DOHH2 (cell line): ENCODE data around the gene SMARCA4.

Source experiments
- H3F3A ChIP-seq: fragments of 200-600 bp; sonication (generic), shearing (Covaris generic); 2 replicates; pipeline ENCODE4 v1.6.0; 2016; ENCODE audit warnings: antibody characterized with exemption, mild to moderate bottlenecking; ENCODE audit not compliant: control insufficient read depth, insufficient read depth
- H3K27ac ChIP-seq: fragments of 200-600 bp; sonication (generic); 2 replicates; pipeline ENCODE4 v1.5.1; 2014; ENCODE audit warnings: low read depth, mild to moderate bottlenecking, low read length, moderate library complexity
- H3K27me3 ChIP-seq: fragments of 200-600 bp; sonication (generic); 2 replicates; pipeline ENCODE4 v1.6.1; 2014; ENCODE audit warnings: mild to moderate bottlenecking, low read length, mixed read lengths; ENCODE audit not compliant: control insufficient read depth
- H3K36me3 ChIP-seq: fragments of 200-600 bp; sonication (generic); 2 replicates; pipeline ENCODE4 v1.6.1; 2014; ENCODE audit warnings: mild to moderate bottlenecking, low read length, moderate library complexity, mixed read lengths; ENCODE audit not compliant: control insufficient read depth
- H3K4me1 ChIP-seq: fragments of 200-600 bp; sonication (generic); 2 replicates; pipeline ENCODE4 v1.6.1; 2014; ENCODE audit warnings: mild to moderate bottlenecking, low read length, mixed read lengths; ENCODE audit not compliant: control insufficient read depth
- H3K4me2 ChIP-seq: fragments of 200-600 bp; sonication (generic); 2 replicates; pipeline ENCODE4 v1.6.0; 2014; ENCODE audit warnings: mild to moderate bottlenecking, low read length, moderate library complexity
- H3K4me3 ChIP-seq: fragments of 200-600 bp; sonication (generic); 2 replicates; pipeline ENCODE4 v1.5.1; 2014; ENCODE audit warnings: mild to moderate bottlenecking, low read length, mixed read lengths
- H3K79me2 ChIP-seq: fragments of 200-600 bp; sonication (generic); 2 replicates; pipeline ENCODE4 v1.6.1; 2014; ENCODE audit warnings: mild to moderate bottlenecking, low read length, mixed read lengths; ENCODE audit not compliant: control insufficient read depth
- H3K9me2 ChIP-seq: fragments of 200-600 bp; sonication (generic); replicated peaks from 2 replicates; pipeline ENCODE4 v1.6.1; 2014; ENCODE audit warnings: mild to moderate bottlenecking, low read length, mixed read lengths; ENCODE audit not compliant: control insufficient read depth
- H3K9me3 ChIP-seq: fragments of 200-600 bp; sonication (generic); 2 replicates; pipeline ENCODE4 v1.6.1; 2014; ENCODE audit warnings: antibody characterized with exemption, low read length, mixed read lengths; ENCODE audit not compliant: control insufficient read depth, insufficient read depth
- H4K20me1 ChIP-seq: fragments of 200-600 bp; sonication (generic); 2 replicates; pipeline ENCODE4 v1.6.0; 2014; ENCODE audit warnings: low read depth, mild to moderate bottlenecking, antibody characterized with exemption, low read length, moderate library complexity; ENCODE audit not compliant: control insufficient read depth, insufficient read depth
- CTCF ChIP-seq: fragments of 200-600 bp; sonication (generic); IDR thresholded peaks from one replicate; pipeline ENCODE4 v1.5.1; 2014; ENCODE audit warnings: antibody characterized with exemption, mild to moderate bottlenecking, low read depth, low read length; ENCODE audit not compliant: poor library complexity, severe bottlenecking
- EZH2phosphoT487 ChIP-seq: fragments of 200-600 bp; sonication (generic); IDR thresholded peaks from 2 replicates; pipeline ENCODE4 v1.6.1; 2017; ENCODE audit warnings: borderline replicate concordance, mild to moderate bottlenecking, antibody characterized with exemption, low read length, moderate library complexity, mixed read lengths

SMARCA4 gene

DNA sequence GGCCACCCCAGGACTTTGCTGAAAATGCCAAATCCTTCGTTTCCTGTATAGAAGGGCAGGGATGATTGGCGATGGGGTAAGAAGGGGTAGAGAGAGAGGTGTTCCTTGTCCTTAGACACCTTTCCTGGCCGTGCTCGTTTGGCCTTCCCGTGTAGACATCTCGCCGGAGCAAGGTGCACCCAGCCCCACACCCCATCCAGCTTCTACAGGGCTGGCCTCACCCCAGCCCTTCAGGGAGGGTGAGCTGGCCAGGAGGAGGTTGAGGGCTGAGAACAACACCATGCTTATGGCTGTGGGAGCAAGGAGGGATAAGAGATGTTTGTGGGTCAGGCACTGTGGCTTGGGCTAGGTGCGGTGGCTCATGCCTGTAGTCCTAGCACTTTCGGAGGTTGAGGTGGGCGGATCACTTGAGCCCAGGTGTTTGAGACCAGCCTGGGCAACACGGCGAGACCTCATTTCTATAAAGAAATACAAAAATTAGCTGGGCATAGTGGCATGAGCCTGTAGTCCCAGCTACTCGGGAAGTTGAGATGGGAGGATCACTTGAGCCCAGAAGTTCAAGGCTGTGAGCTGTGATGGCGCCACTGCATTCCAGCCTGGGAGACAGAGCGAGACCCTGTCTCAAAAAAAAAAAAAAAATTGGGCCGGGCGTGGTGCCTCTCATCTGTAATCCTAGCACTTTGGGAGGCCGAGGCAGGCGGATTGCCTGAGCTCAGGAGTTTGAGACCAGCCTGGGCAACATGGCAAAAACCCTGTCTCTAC, 15.5 kb downstream of the SMARCA4 start:
- Histone ChIP-seq H3K4me2 (peak overlapping the region; percentile 41), H3K9me2 (no peaks in the 10 kb centered on the region), H3K4me1 (peaks cover 93% of the 10 kb centered on the region), H3K36me3 (peaks cover 62% of the 10 kb centered on the region), H4K20me1 (peaks cover 18% of the 10 kb centered on the region), H3K27ac (peak overlapping the region; percentile 98), H3K79me2 (peaks cover 99% of the 10 kb centered on the region), H3K27me3 (no peaks in the 10 kb centered on the region), H3F3A (peaks cover 30% of the 10 kb centered on the region), H3K4me3 (peak overlapping the region; percentile 8), H3K9me3 (no peaks in the 10 kb centered on the region)
- no peak for TF ChIP-seq CTCF
- no peak for TF ChIP-seq EZH2phosphoT487

GRCh38 chr19:10977742-10978092, 16.9 kb downstream of the SMARCA4 start:
- no peak for TF ChIP-seq EZH2phosphoT487
- no peak for TF ChIP-seq CTCF
- H3K9me2 ChIP-seq, result no peaks in the 10 kb centered on the region
- H3K4me3 ChIP-seq, result no peak overlapping the region
- peak overlapping the region; percentile 41 for H3K4me2 ChIP-seq
- H3K27ac ChIP-seq, result peak overlapping the region; percentile 98
- H3K79me2 ChIP-seq, result peaks cover 99% of the 10 kb centered on the region
- H3K4me1 ChIP-seq, result peaks cover 81% of the 10 kb centered on the region
- no peaks in the 10 kb centered on the region for H3K27me3 ChIP-seq
- H3K9me3 ChIP-seq, result no peaks in the 10 kb centered on the region
- peaks cover 24% of the 10 kb centered on the region for H4K20me1 ChIP-seq
- H3F3A ChIP-seq, result peaks cover 27% of the 10 kb centered on the region
- H3K36me3 ChIP-seq, result peaks cover 65% of the 10 kb centered on the region

- H3K27ac ChIP-seq, result peak overlapping the region; percentile 73
- no peaks in the 10 kb centered on the region for H3K27me3 ChIP-seq
- H3K4me2 ChIP-seq, result peak overlapping the region; percentile 83
- peaks cover 60% of the 10 kb centered on the region for H3K4me1 ChIP-seq
- TF ChIP-seq CTCF (peak; percentile 51), EZH2phosphoT487 (no peak)
- H3K9me2 ChIP-seq, result no peaks in the 10 kb centered on the region
- peaks cover 31% of the 10 kb centered on the region; the same call in 1 of the 2 replicates for H4K20me1 ChIP-seq
- no peaks in the 10 kb centered on the region for H3K9me3 ChIP-seq
- H3K79me2 ChIP-seq, result peaks cover 100% of the 10 kb centered on the region
- H3K36me3 ChIP-seq, result peaks cover 79% of the 10 kb centered on the region
- peak overlapping the region; percentile 60 for H3K4me3 ChIP-seq
- H3F3A ChIP-seq, result peaks cover 12% of the 10 kb centered on the region
Observed at GRCh38 chr19:10979951-10980381, 19.1 kb downstream of the SMARCA4 start.
